NCI-H524 (cell line): ENCODE results near the gene C3orf33.

Experiments used
- DNase-seq, 2 experiments: peaks; one replicate each; lab custom pipeline; 2025; lab: John Stamatoyannopoulos, UW

Gene C3orf33

DNA sequence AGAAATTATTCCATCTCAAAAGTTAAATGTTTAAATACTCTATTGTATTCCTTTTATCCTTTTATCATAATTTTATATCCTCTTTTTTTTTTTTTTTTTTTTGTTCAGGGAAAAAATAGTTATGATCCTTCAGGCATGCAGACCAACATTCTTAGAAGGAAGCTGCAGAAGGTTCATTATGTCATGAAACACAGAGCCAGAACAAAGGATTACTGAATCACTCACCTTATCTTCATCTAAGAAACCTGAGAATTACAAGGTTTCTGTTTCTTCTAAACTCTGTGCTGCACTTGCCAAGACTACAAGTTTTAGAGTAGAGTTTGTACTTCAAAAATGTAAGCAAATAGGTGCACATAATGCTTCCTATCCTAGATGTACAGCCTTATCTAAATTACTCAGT lies 64.5 kb downstream of the C3orf33 start:
- DNase-seq, result no peak

- DNase-seq, result no peak
Observed at GRCh38 chr3:155741101-155741500, 65.0 kb downstream of the C3orf33 start.

DNA sequence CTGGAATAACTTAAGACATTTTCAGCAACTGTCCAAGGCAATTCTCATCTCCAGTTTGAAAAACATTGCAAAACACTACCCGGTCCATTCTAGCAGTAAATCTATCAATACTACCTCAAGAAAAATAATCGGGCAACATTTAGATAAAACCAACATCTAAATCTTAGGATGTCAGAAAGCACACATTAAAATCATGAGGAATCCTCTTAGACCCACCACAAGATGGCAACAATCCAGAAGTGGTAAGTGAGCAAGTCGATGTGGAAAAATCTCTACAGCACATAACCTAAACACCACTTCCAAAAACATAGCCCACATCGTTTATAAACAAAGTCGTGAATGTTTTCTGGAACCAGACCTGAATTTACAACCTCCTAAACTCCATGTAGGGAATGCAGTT lies 66.9 kb downstream of the C3orf33 start:
- DNase-seq, result peak in 1 of 2 experiments; percentile 37

GRCh38 chr3:155738580-155739076 lies 67.5 kb downstream of the C3orf33 start:
- DNase-seq, result no peak

GRCh38 chr3:155737844-155738460 lies 68.1 kb downstream of the C3orf33 start:
- peak in 1 of 2 experiments; percentile 17 for DNase-seq

DNA sequence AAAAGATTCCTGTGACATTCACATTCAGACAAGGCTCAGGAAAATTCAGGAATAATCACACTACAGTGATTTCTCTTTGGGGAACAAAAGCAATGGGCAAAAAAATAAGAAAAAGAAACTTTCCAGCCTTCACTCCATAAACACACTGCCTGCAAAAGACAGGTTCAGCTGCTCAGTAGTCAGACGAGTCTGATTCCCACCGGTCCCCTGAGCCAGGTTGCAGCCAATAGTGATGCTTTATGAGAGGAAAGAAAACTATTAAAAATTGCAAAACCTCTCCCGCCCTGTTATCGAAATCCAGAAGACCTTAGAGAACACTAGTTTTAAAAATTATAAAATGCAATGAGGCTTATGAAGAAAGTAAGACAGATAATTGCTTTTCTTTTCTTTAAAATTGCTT lies 69.7 kb downstream of the C3orf33 start:
- no peak for DNase-seq

- no peak for DNase-seq
Observed at GRCh38 chr3:155730843-155731242, 75.2 kb downstream of the C3orf33 start.

DNA sequence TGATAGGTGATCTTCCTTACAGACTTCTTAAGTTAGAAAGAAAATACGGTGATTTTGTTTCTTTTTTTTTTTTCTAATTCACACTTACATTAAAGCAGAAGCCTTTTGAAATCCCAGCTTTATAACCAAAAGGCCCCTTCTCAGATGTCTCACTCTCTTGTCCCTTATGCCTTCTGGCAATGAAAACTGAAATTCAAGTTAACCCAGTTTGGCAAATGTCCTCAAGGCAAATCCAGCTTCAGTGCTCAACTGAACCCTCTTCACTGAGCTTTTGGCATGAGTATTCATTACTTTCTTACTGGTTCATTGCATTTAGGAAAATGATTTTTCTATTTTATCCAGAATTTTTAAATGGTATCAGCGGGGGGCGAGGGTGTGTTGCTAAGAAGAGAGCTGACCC lies 78.2 kb downstream of the C3orf33 start:
- no peak for DNase-seq

DNA sequence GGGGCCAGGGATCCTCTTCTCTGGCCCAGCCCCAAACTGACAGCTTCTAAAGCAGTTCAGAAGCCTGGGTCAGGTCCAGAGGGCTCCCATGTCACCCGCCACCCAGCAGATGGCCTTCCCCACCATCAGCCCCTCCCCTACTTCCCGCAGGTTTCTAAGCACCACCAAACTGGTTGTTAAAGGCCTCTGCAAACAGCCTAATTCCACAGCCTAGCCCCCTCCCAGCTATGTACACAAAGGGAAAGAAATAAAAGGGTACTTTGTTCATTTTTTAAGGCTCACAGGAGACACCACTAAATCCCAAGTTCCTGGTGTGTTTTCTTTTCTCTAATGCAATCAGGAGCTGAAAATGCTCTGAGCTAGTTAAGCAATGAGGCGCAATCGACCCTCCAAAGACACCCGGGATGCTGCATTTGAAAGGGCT lies 91.8 kb downstream of the C3orf33 start:
- peak; percentile 35 to 69 for DNase-seq
